Ishikawa (cell line): ENCODE results near the gene ZFX.

Experiments
- CEBPB ChIP-seq: IDR thresholded peaks from 2 replicates; pipeline ENCODE4 v1.6.1; 2012
- CREB1 ChIP-seq: IDR thresholded peaks from 2 replicates; pipeline ENCODE4 v1.6.1; 2012; ENCODE audit warnings: low read depth
- EGR1 ChIP-seq: IDR thresholded peaks from 2 replicates; pipeline ENCODE4 v1.6.1; 2012
- EP300 ChIP-seq: IDR thresholded peaks from 2 replicates; pipeline ENCODE4 v1.6.1; 2012; ENCODE audit warnings: borderline replicate concordance
- FOXM1 ChIP-seq: IDR thresholded peaks from 2 replicates; pipeline ENCODE4 v1.6.1; 2012; ENCODE audit warnings: low read depth, borderline replicate concordance
- MAX ChIP-seq: IDR thresholded peaks from 2 replicates; pipeline ENCODE4 v1.6.1; 2012
- NFIC ChIP-seq: IDR thresholded peaks from 2 replicates; pipeline ENCODE4 v1.6.1; 2012
- RAD21 ChIP-seq: IDR thresholded peaks from 2 replicates; pipeline ENCODE4 v1.6.1; 2012; ENCODE audit warnings: low read depth
- REST ChIP-seq: IDR thresholded peaks from 2 replicates; pipeline ENCODE4 v1.6.1; 2012; ENCODE audit warnings: low read depth, mild to moderate bottlenecking
- TAF1 ChIP-seq: IDR thresholded peaks from 2 replicates; pipeline ENCODE4 v1.6.1; 2012; ENCODE audit warnings: low read depth, mild to moderate bottlenecking
- TCF12 ChIP-seq: IDR thresholded peaks from 2 replicates; pipeline ENCODE4 v1.6.1; 2012; ENCODE audit warnings: low read depth
- TEAD4 ChIP-seq: IDR thresholded peaks from 2 replicates; pipeline ENCODE4 v1.6.1; 2012
- USF1 ChIP-seq: IDR thresholded peaks from 2 replicates; pipeline ENCODE4 v1.6.1; 2012
- YY1 ChIP-seq: IDR thresholded peaks from 2 replicates; pipeline ENCODE4 v1.6.1; 2012; ENCODE audit warnings: low read depth
- ZBTB7A ChIP-seq: IDR thresholded peaks from 2 replicates; pipeline ENCODE4 v1.6.1; 2012; ENCODE audit warnings: low read depth

The ZFX gene

GRCh38 chrX:24117258-24117657, 32.3 kb upstream of the ZFX start:
- TF ChIP-seq FOXM1 = no peak
- TF ChIP-seq TEAD4 = no peak
- no peak for TF ChIP-seq USF1
- no peak for TF ChIP-seq REST
- TF ChIP-seq CREB1 = no peak
- TF ChIP-seq YY1 = no peak
- no peak for TF ChIP-seq RAD21
- TF ChIP-seq TAF1 = no peak
- TF ChIP-seq NFIC = no peak
- no peak for TF ChIP-seq TCF12
- TF ChIP-seq ZBTB7A = no peak
- TF ChIP-seq EGR1 = no peak
- no peak for TF ChIP-seq MAX
- TF ChIP-seq EP300 = no peak
- no peak for TF ChIP-seq CEBPB

- TF ChIP-seq NFIC = peak; percentile 29; the same call in 1 of the 2 replicates
- TF ChIP-seq EGR1 = no peak
- TF ChIP-seq RAD21 = no peak
- TF ChIP-seq FOXM1 = no peak
- no peak for TF ChIP-seq TEAD4
- TF ChIP-seq ZBTB7A = no peak
- TF ChIP-seq REST = no peak
Measured at GRCh38 chrX:24124244-24124799, 25.2 kb upstream of the ZFX start.

- TF ChIP-seq NFIC (no peak), TEAD4 (no peak), EP300 (no peak), CEBPB (no peak), YY1 (no peak), RAD21 (no peak), CREB1 (no peak), USF1 (no peak), REST (no peak), EGR1 (no peak), FOXM1 (no peak), ZBTB7A (no peak)
Measured at GRCh38 chrX:24125028-24125612, 24.4 kb upstream of the ZFX start.

DNA sequence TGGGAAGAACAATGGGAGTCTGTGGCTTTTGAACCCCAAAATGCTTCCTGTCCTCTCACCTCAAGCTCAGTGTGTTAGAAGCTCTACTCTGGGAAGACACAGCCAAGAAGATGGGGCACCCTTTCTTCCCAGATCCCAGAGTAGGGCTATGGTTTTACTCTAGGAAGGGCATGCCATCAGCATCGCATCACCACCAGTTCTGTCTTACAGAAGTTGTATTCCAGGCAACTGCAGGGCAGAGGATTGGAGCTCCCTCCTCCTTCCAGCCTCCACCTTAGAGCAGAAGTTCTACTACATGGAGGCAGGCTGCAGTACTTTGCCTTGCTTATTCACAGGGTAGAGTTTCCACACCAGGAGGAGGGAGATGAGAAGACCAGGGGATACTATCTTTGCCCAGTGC, 18.1 kb upstream of the ZFX start:
- no peak for TF ChIP-seq TAF1
- no peak for TF ChIP-seq RAD21
- no peak for TF ChIP-seq CREB1
- TF ChIP-seq FOXM1 = no peak
- no peak for TF ChIP-seq EGR1
- TF ChIP-seq USF1 = no peak
- TF ChIP-seq REST = no peak
- no peak for TF ChIP-seq TCF12
- no peak for TF ChIP-seq MAX
- TF ChIP-seq CEBPB = no peak
